HUES48 (cell line): ENCODE data around the gene C1QTNF12.

ENCODE experiments used
- H3K27ac ChIP-seq: one replicate; pipeline ENCODE4 v1.7.0; 2013; ENCODE audit warnings: low read depth, low read length, inconsistent platforms
- H3K27me3 ChIP-seq: 2 replicates; pipeline ENCODE4 v1.6.1; 2013; ENCODE audit warnings: mild to moderate bottlenecking, low read length; ENCODE audit not compliant: control insufficient read depth, insufficient read depth
- H3K36me3 ChIP-seq: 2 replicates; pipeline ENCODE4 v1.6.1; 2013; ENCODE audit warnings: low read length; ENCODE audit not compliant: control insufficient read depth, insufficient read depth
- H3K4me1 ChIP-seq: 2 replicates; pipeline ENCODE4 v1.6.1; 2013; ENCODE audit warnings: mild to moderate bottlenecking, low read length; ENCODE audit not compliant: control insufficient read depth, insufficient read depth
- H3K4me3 ChIP-seq: 2 replicates; pipeline ENCODE4 v1.5.1; 2013; ENCODE audit warnings: mild to moderate bottlenecking, low read depth, low read length
- H3K9ac ChIP-seq: 2 replicates; pipeline ENCODE4 v1.6.1; 2013; ENCODE audit warnings: mild to moderate bottlenecking, low read depth, low read length, moderate library complexity
- H3K9me3 ChIP-seq: 2 replicates; pipeline ENCODE4 v1.6.1; 2013; ENCODE audit warnings: low read length; ENCODE audit not compliant: control insufficient read depth, insufficient read depth

C1QTNF12 gene

DNA sequence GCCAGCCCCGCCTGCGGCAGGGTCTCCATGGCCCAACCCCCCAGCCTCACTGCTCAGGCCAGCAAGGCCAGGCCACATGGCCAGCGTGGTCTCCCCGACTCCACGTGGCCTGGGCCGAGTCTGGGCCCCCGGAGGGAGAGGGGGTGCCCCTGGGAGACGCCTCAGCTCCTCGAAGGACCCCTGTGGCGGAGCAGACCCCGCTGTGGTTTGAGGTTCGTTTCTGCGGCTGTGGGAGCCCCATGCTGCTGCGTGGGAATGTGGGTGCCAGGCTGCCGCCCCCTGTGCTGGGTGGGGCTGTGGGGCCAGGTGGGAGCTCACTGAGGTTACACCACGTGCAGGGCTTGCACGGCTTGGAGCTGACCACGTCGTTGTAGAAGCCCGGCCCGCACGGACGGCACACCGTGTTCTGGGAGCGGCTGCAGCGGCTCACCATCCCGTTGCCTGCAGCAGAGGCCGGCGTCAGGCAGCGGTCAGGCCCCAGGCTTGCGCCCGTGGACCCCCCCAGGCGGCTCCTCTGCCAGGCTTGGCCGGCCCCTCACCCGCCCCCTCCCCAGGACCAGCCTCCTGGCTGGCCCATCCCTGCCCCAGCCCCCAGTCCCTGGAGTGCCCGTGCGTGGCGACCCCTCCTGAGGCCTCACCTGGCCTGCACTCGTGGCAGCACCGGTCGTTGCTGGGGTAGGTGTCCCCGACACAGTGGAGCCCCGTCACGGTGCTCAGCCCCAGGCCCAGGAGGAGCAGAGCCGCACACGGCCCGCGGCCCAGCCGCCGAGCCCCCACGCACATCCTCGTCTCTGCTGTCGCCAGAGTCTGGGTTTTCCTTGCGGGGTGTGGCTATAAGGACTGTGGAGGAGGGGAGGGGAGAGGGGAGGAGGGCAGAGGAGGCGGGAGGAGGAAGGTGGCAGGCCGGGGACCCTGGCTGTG is 32.9 kb downstream of the C1QTNF12 start, which contains the start of gene TNFRSF4:
Gene TNFRSF4 (minus strand): TSS at position 809 of the 921 bp plus-strand sequence. CDS start 26 bp downstream, at position 783.
- Histone ChIP-seq H3K9me3 (no peaks in the 10 kb centered on the region), H3K4me3 (no peak within 1 kb of the TSS), H3K9ac (no peak within 1 kb of the TSS), H3K4me1 (no peaks in the 10 kb centered on the region), H3K27ac (no peak within 1 kb of the TSS), H3K27me3 (no peaks in the 10 kb centered on the region), H3K36me3 (peaks cover 20% of the 10 kb centered on the region)

- Histone ChIP-seq H3K27ac (no peak overlapping the region), H3K4me1 (no peaks in the 10 kb centered on the region), H3K36me3 (peaks cover 13% of the 10 kb centered on the region), H3K4me3 (no peak overlapping the region), H3K27me3 (no peaks in the 10 kb centered on the region), H3K9ac (no peak overlapping the region), H3K9me3 (no peaks in the 10 kb centered on the region)
Observed at GRCh38 chr1:1212780-1213344, 33.7 kb downstream of the C1QTNF12 start.

DNA sequence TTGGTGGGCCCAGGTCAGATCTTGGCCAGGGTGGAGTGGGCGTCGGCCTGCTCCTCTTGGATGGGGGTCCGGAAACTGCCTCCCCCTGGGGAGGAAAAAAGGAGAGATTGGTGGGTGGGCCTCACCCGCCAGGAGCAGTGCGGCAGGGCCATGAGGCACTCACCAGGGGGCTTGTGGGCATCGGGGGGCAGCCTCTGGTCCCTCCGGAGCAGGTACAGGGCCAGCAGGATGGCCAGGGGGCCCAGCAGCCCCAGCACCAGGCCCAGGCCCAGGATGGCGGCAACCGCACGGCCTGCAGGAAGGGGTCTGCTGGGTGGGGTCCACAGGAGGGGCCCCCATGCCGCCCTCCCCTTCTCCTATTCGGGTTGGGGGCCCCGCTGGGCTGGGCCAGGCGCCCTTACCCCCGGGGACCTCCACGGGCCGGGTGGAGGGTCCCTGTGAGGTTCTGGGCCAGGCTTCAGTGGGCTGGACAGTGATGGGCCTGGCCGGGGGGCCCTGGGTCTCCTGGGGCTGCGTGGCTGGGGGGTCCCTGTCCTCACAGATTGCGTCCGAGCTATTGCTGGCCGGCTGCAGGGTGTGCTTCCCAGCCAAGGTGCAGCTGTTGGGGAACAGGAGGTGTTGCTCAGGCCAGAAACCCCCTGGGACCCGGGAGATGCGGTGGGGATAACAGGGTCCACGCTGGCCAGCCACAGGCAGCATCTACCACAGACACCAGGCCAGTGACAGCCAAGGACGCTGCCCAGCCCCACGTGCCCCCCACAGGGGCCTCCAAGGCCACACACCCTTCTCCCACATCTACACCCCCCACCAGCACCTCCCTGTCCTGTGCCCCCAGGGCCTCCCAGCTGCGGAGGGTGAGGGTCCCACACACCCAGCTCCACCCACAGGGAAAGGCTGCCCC is 34.7 kb downstream of the C1QTNF12 start:
- H3K4me1 ChIP-seq, result no peaks in the 10 kb centered on the region
- no peak overlapping the region for H3K9ac ChIP-seq
- no peaks in the 10 kb centered on the region for H3K9me3 ChIP-seq
- no peak overlapping the region for H3K27ac ChIP-seq
- H3K27me3 ChIP-seq, result peaks cover 5% of the 10 kb centered on the region
- no peak overlapping the region for H3K4me3 ChIP-seq
- 0 out of 2 replicates have a peak, but pooled peaks cover 3% of the 10 kb centered on the region for H3K36me3 ChIP-seq

- peaks cover 14% of the 10 kb centered on the region for H3K27me3 ChIP-seq
Observed at GRCh38 chr1:1210726-1211540, 35.6 kb downstream of the C1QTNF12 start.

GRCh38 chr1:1208713-1209433 is 37.6 kb downstream of the C1QTNF12 start:
- peaks cover 21% of the 10 kb centered on the region for H3K27me3 ChIP-seq
- peaks cover 4% of the 10 kb centered on the region; the same call in 1 of the 2 replicates for H3K4me1 ChIP-seq
- H3K9ac ChIP-seq, result no peak overlapping the region
- H3K36me3 ChIP-seq, result no peaks in the 10 kb centered on the region
- no peaks in the 10 kb centered on the region for H3K9me3 ChIP-seq
- H3K4me3 ChIP-seq, result no peak overlapping the region
- no peak overlapping the region for H3K27ac ChIP-seq

More at GRCh38 chr1:1210726-1211540, 35.6 kb downstream of the C1QTNF12 start:
- no peak overlapping the region for H3K9ac ChIP-seq
- peaks cover 2% of the 10 kb centered on the region; the same call in 1 of the 2 replicates for H3K4me1 ChIP-seq
- H3K27ac ChIP-seq, result no peak overlapping the region
- no peak overlapping the region for H3K4me3 ChIP-seq
- no peaks in the 10 kb centered on the region for H3K36me3 ChIP-seq
- H3K9me3 ChIP-seq, result no peaks in the 10 kb centered on the region

DNA sequence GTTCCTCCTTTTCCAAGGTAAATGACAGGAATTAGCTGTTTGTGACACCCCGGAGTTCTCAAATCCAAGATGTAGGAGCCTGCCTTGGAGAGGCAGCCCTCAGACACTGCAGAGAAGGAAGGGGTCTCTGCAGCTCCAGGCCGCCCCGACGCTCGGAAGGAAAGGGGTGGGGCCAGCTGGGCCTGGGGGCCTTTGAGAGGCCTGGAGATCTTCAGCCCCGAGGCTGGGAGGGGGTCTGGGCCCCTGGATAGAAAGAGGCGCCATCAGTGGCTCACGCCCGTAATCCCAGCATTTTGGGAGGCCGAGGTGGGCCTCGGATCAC is 39.0 kb downstream of the C1QTNF12 start:
- H3K27ac ChIP-seq, result no peak overlapping the region
- no peak overlapping the region for H3K9ac ChIP-seq
- no peaks in the 10 kb centered on the region for H3K36me3 ChIP-seq
- H3K27me3 ChIP-seq, result peaks cover 21% of the 10 kb centered on the region
- no peaks in the 10 kb centered on the region for H3K9me3 ChIP-seq
- H3K4me1 ChIP-seq, result peaks cover 4% of the 10 kb centered on the region; the same call in 1 of the 2 replicates
- no peak overlapping the region for H3K4me3 ChIP-seq

GRCh38 chr1:1206966-1207531 is 39.5 kb downstream of the C1QTNF12 start:
- Histone ChIP-seq H3K4me3 (no peak overlapping the region; the same call in 1 of the 2 replicates), H3K27ac (no peak overlapping the region), H3K9me3 (no peaks in the 10 kb centered on the region), H3K9ac (no peak overlapping the region), H3K4me1 (peaks cover 4% of the 10 kb centered on the region; the same call in 1 of the 2 replicates), H3K27me3 (peaks cover 21% of the 10 kb centered on the region), H3K36me3 (no peaks in the 10 kb centered on the region)

DNA sequence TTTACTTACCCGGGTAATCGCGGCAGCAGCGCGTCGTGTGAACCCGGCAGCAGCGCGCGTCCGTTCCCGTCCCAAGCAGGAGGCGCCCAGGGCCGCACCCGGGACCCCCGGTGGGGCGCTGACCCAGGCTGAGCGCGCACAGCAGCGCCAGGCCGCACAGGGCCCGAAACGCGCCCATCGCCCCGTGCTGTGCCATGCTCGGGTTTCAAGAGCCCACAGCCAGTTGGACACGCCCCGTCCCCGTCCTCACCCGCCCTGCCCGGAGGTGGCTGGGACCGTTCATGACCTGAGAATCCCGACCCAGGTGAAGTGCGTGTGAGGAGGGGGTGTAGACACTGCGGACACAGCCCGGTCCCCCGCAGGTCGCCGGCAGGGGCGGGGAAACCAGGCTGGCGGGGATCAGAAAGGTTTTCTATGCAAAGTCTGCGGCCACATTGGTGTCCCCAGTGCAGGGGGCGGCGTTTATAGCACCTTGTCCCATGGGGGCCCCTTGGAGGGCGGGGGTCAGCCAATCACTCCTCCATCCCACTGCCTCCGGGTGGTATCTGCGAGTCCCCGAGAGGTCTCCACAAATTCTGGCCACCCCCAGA is 40.1 kb downstream of the C1QTNF12 start, which contains the start of gene TNFRSF18:
Gene TNFRSF18 (minus strand): TSS at position 217 of the 590 bp plus-strand sequence. CDS start 21 bp downstream, at position 196.
- H3K36me3 ChIP-seq, result no peaks in the 10 kb centered on the region
- peaks cover 4% of the 10 kb centered on the region; the same call in 1 of the 2 replicates for H3K4me1 ChIP-seq
- H3K9me3 ChIP-seq, result no peaks in the 10 kb centered on the region
- peak within 1 kb of the TSS; percentile 53 for H3K4me3 ChIP-seq
- H3K27me3 ChIP-seq, result peaks cover 21% of the 10 kb centered on the region
- no peak within 1 kb of the TSS for H3K27ac ChIP-seq
- H3K9ac ChIP-seq, result no peak within 1 kb of the TSS

DNA sequence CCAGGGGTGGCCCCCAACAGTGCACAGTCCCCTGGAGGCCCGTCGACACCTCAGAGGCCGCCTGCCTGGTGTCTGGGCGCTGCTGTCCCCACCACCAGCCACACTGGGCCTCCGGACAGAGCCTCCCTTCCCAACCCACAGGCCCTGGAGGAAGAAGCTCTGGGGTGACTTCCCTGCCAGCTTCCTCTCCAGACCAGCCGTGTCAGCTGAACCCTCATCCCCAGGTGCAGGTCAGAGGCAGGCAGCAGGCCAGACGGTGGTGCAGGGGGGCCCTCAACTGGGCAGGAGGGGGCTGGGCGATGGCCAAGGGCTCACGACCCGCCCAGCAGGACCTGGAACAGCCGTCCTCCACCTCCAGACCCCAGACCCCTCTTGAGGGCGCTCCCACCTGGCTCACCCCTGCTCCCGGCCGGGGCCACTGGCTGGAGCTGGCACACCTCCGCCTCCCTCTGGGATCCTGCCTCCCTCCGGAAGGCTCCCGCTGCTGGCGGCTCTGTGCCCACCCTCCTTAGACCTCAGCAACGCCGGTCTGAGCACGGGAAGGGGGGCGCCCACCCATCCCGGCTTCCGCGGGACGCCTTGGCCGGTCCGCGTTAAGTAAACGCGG is 40.6 kb downstream of the C1QTNF12 start:
- Histone ChIP-seq H3K27me3 (peaks cover 21% of the 10 kb centered on the region), H3K9me3 (no peaks in the 10 kb centered on the region), H3K9ac (no peak overlapping the region), H3K27ac (no peak overlapping the region), H3K36me3 (no peaks in the 10 kb centered on the region), H3K4me3 (peak overlapping the region; percentile 53), H3K4me1 (peaks cover 4% of the 10 kb centered on the region; the same call in 1 of the 2 replicates)
